SH-SY5Y (cell line): Measurements from ENCODE around the gene ABLIM2.

ENCODE experiments used
- GATA2 ChIP-seq: IDR thresholded peaks from 2 replicates; pipeline ENCODE4 v1.6.1; 2011; ENCODE audit warnings: mild to moderate bottlenecking, low read depth, low read length
- GATA3 ChIP-seq: IDR thresholded peaks from 2 replicates; pipeline ENCODE4 v1.6.1; 2011; ENCODE audit warnings: low read depth, mild to moderate bottlenecking, low read length, moderate library complexity

DNA sequence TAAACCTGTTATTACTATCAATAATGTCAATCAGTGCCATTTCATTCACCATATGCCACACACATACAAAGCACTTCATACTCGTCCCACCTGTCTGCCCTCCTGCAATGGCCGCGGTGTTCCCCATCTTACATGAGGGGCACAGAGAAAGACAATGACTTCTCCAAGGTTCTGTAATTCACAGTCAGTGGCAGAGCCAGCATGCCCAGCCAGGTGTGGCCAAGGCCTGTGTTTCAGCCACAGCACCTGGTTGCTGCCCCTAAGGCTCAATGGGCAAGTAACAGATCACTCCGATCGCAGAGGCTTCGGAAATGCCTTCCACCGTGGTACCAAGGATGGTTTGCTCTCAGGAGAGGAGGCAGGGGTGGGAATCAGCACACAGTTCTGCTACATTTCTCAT lies 229.9 kb downstream of the ABLIM2 start:
- no peak for TF ChIP-seq GATA3
- TF ChIP-seq GATA2, result no peak
